Stimulated activated CD4-positive, alpha-beta T cell treated with anti-CD3 and anti-CD28 coated beads, Interleukin-1b, Interleukin-23, amount 100 ng/mL, for 24 hours (primary cell): ENCODE measurements around the gene ACER3.
"Not testable (repeated sequence)": the region's sequence is repeated elsewhere in the genome, so short reads cannot be mapped to it uniquely, and the experiment has no call there.

Experiments used
- DNase-seq, 4 experiments: peaks; one replicate each; pipeline ENCODE4 v3.0.0-alpha.2; 2020; ENCODE audit warnings: low read depth in 4 of 4, low spot score in 1 of 4

Gene ACER3

GRCh38 chr11:76919467-76919866 is 58.7 kb downstream of the ACER3 start:
- no peak for DNase-seq

- DNase-seq: peak; percentile 20 to 43 (median 38)
Measured at GRCh38 chr11:76919887-76920746, 59.4 kb downstream of the ACER3 start.

- no peak for DNase-seq
Measured at GRCh38 chr11:76927160-76927559, 66.4 kb downstream of the ACER3 start.

GRCh38 chr11:76935042-76935441 is 74.3 kb downstream of the ACER3 start:
- no peak for DNase-seq

GRCh38 chr11:76939219-76939631 is 78.5 kb downstream of the ACER3 start:
- no peak for DNase-seq

GRCh38 chr11:76944225-76944624 is 83.5 kb downstream of the ACER3 start:
- DNase-seq: no peak

- no peak for DNase-seq
Measured at GRCh38 chr11:76946223-76946622, 85.5 kb downstream of the ACER3 start.

GRCh38 chr11:76947190-76947589 is 86.5 kb downstream of the ACER3 start:
- DNase-seq: no peak

GRCh38 chr11:76947800-76948199 is 87.1 kb downstream of the ACER3 start:
- DNase-seq: no peak

- no peak for DNase-seq
Measured at GRCh38 chr11:76955459-76956114, 94.9 kb downstream of the ACER3 start.

- DNase-seq: no peak
Measured at GRCh38 chr11:76962583-76963416, 102.1 kb downstream of the ACER3 start.

GRCh38 chr11:76963417-76964168 is 102.9 kb downstream of the ACER3 start:
- not testable (repeated sequence) for DNase-seq

- DNase-seq: no peak
Measured at GRCh38 chr11:76972051-76972450, 111.3 kb downstream of the ACER3 start.

GRCh38 chr11:76974179-76974891 is 113.6 kb downstream of the ACER3 start:
- no peak for DNase-seq

GRCh38 chr11:76975513-76975912 is 114.8 kb downstream of the ACER3 start:
- DNase-seq: no peak

GRCh38 chr11:76977791-76978190 is 117.1 kb downstream of the ACER3 start:
- no peak for DNase-seq

- no peak for DNase-seq
Measured at GRCh38 chr11:76978239-76978638, 117.5 kb downstream of the ACER3 start.

- DNase-seq: no peak
Measured at GRCh38 chr11:76978818-76979217, 118.1 kb downstream of the ACER3 start.

- DNase-seq: no peak
Measured at GRCh38 chr11:76980196-76980595, 119.5 kb downstream of the ACER3 start.

- no peak for DNase-seq
Measured at GRCh38 chr11:76984743-76985142, 124.0 kb downstream of the ACER3 start.
